Activated CD4-positive, alpha-beta T cell treated with anti-CD3 and anti-CD28 coated beads for 48 hours (primary cell): ENCODE measurements around the gene ZNF579.

Experiments
- DNase-seq: peaks from one replicate; pipeline ENCODE4 v3.0.0-alpha.2; 2020

ZNF579 gene, protein sequence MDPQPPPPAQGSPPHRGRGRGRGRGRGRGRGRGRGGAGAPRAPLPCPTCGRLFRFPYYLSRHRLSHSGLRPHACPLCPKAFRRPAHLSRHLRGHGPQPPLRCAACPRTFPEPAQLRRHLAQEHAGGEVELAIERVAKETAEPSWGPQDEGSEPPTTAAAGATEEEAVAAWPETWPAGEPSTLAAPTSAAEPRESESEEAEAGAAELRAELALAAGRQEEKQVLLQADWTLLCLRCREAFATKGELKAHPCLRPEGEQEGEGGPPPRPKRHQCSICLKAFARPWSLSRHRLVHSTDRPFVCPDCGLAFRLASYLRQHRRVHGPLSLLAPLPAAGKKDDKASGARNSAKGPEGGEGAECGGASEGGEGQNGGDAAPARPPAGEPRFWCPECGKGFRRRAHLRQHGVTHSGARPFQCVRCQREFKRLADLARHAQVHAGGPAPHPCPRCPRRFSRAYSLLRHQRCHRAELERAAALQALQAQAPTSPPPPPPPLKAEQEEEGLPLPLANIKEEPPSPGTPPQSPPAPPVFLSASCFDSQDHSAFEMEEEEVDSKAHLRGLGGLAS

DNA sequence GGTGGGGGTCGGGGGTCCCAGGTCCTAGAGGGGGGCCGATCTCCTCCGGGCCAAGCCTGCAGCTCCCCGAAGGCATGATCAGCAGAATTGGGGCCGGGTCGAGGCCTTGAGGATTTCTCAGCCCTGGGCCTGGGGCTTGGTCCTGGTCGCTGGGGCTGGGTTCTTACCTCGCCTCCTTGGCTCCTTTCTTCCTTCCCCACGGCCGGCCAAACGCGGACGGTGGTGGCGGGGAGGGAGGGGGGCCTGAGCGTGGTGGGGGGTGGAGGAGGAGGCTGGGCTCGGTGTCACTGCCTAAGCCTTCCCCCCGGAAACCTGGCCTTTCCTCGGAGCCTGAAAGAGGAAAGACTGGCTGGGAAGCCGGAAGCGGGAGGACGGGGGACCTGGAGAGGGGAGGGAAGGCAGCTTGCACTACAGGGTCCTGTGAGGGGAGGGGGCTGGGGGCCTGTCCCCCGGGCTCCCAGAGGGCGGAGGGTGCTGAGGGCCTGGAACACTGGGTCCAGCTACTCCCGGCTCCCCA is at the start of gene ZNF579:
Gene ZNF579 (minus strand): TSS at position 221 of the 517 bp plus-strand sequence. CDS start 1,209 bp downstream, outside the sequence.
- DNase-seq: peak; percentile 91

- DNase-seq: peak; percentile 65
Observed at GRCh38 chr19:55626350-55626749, 45.7 kb upstream of the ZNF579 start.

GRCh38 chr19:55625004-55625326 is 44.3 kb upstream of the ZNF579 start:
- no peak for DNase-seq

GRCh38 chr19:55624109-55625003 is 43.7 kb upstream of the ZNF579 start, which contains the start of gene ZNF784:
ZNF784 (minus strand) TSS chr19:55624566; CDS start chr19:55624561, 5 bp downstream.
- DNase-seq: peak; percentile 95

GRCh38 chr19:55623561-55623960 is 42.9 kb upstream of the ZNF579 start:
- DNase-seq: no peak

DNA sequence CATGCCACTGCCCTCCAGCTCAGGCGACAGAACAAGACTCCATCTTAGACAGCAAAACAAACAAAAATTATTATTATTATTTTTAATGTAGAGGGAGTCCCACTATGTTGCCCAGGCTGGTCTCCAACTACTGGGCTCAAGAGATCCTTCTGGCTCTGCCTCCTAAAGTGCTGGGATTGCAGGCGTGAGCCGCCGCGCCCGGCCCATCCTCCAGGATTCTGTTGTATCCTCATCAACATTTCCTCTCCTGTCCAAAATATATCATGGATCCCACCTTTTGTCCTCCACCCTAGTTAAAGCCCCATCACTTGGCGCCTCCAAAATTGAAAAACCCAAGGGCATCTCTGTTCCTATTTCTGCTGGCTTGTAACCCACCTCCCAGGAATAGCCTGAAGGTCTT is 42.5 kb upstream of the ZNF579 start:
- DNase-seq: no peak

DNA sequence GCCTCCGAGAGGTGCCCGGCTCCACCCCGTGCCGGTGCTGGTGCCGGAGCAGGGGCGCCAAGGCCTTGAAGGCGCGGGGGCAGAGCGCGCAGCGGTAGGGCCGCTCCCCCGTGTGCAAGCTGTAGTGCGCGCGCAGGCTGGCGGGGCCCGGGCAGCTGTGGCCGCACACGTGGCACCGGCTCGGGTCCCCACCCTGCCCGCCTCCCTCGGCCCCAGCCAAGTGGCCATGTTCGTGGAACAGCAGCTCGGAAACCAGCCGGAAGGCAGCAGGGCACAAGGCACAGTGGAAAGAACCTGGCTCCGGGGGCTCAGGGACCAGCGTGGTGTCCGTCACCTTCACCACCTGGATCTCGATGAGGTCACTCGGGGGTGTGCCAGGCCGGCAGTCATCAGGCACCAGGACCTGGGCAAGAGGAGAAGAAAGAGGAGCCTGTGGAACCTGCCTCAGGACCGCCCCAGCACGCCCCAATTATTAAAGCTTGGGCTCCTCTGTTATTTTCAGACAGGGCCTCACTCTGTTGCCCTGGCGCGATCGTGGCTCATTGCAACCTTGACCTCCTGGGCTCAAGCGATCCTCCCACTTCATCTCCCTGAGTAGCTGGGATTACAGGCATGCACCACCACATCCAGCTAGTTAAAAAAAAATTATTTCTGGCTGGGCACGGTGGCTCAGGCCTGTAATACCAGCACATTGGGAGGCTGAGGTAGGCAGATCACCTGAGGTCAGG is 41.8 kb upstream of the ZNF579 start:
- DNase-seq: no peak

GRCh38 chr19:55621673-55622231 is 41.1 kb upstream of the ZNF579 start:
- DNase-seq: no peak

GRCh38 chr19:55621205-55621672 is 40.6 kb upstream of the ZNF579 start:
- DNase-seq: no peak

DNA sequence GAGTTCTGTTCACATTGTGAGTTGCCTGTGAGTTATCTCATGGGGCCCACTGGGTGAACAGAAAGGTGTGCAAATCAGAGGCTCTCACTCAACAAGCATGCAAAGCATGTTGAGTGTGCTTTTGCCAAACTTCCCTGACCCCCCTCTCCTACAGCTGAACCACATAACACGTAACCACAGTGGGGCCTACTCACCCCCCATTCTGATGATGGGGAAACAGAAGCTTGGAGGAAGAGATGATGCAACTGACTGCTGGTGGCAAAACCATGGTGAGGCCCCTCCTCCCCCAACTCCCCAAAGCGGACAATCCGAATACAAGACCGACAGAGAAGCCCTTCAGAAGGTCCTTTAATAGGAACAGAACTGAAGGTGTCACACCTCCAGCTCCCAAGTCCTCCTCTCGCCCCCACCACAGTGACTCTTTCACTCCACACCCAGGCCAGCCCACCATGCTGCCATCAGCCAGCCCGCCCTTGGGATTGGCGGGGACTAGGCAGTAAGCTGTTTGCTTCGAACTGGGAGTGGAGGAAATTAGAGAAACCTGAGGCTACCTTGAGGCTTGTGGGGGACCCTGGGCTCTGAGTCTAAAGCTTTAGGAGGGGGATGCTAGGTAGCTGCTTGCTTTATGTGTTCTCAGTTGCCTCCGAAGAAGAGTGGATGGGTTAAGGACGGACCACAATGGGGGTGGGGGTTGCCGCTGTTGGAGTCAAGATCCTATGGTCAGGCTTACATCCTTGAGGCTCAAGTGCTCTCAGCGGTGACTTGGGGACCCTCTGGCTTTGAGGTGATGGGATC is 40.0 kb upstream of the ZNF579 start:
- peak; percentile 42 for DNase-seq

GRCh38 chr19:55619286-55619685 is 38.6 kb upstream of the ZNF579 start:
- no peak for DNase-seq

DNA sequence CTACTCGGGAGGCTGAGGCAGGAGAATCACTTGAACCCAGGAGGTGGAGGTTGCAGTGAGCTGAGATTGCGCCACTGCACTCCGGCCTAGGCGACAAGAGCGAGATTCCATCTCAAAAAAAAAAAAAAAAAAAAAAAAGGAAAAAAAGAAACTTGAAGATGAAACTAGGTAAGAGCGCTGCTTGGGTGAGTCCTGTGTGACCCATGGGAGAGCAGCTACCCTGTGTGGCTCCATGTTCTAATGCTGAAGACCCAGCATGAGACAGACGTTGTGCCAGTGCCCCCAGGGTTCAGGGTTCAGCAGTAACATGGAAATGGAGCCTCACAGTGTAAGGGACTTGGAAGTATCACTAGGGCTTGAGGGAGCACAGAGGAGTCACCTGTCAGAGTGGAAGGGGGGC is 37.8 kb upstream of the ZNF579 start:
- DNase-seq: no peak

GRCh38 chr19:55617426-55617825 is 36.8 kb upstream of the ZNF579 start:
- DNase-seq: no peak

DNA sequence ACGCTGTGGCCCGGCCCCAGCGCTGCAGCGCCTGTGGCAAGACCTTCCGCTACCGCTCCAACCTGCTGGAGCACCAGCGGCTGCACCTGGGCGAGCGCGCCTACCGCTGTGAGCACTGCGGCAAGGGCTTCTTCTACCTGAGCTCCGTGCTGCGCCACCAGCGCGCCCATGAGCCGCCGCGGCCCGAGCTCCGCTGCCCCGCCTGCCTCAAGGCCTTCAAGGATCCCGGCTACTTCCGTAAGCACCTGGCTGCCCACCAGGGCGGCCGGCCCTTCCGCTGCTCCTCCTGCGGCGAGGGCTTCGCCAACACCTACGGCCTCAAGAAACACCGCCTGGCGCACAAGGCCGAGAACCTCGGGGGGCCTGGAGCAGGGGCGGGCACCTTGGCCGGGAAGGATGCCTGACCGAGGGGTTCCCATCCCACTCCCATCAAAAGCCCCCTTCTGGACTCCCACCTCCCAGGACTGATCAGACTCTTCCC is 35.8 kb upstream of the ZNF579 start:
- no peak for DNase-seq

DNA sequence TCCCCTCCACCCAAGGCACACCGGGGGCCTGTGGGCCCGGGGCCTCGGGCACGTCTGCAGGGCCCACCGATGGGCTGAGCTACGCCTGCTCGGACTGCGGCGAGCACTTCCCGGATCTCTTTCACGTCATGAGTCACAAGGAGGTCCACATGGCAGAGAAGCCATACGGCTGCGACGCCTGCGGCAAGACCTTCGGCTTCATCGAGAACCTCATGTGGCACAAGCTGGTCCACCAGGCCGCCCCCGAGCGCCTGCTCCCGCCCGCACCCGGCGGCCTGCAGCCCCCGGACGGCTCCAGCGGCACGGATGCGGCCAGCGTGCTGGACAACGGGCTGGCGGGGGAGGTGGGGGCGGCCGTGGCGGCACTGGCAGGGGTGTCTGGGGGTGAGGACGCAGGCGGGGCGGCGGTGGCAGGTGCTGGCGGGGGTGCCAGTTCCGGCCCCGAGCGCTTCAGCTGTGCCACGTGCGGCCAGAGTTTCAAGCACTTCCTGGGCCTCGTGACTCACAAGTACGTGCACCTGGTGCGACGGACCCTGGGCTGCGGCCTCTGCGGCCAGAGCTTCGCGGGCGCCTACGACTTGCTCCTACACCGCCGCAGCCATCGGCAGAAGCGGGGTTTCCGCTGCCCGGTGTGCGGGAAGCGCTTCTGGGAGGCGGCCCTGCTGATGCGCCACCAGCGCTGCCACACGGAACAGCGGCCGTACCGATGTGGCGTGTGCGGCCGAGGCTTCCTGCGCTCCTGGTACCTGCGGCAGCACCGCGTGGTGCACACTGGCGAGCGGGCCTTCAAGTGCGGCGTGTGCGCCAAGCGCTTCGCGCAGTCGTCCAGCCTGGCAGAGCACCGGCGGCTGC is 35.1 kb upstream of the ZNF579 start:
- DNase-seq: no peak

DNA sequence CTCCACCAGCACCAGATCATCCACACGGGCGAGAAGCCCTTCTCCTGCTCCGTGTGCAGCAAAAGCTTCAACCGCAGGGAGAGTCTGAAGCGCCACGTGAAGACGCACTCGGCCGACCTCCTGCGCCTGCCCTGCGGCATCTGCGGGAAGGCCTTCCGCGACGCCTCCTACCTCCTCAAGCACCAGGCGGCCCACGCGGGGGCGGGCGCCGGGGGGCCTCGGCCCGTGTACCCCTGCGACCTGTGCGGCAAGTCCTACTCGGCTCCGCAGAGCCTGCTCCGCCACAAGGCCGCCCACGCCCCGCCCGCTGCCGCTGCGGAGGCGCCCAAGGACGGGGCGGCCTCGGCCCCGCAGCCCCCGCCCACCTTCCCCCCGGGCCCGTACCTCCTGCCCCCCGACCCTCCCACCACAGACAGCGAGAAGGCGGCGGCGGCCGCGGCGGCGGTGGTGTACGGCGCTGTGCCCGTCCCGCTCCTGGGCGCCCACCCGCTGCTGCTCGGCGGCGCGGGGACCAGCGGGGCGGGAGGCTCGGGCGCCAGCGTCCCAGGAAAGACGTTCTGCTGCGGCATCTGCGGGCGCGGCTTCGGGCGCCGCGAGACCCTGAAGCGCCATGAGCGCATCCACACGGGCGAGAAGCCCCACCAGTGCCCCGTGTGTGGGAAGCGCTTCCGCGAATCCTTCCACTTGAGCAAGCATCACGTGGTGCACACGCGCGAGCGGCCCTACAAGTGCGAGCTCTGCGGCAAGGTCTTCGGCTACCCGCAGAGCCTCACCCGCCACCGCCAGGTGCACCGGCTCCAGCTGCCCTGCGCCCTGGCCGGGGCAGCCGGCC is 34.3 kb upstream of the ZNF579 start:
- no peak for DNase-seq

- no peak for DNase-seq
Observed at GRCh38 chr19:55613930-55614710, 33.5 kb upstream of the ZNF579 start.

- DNase-seq: no peak
Observed at GRCh38 chr19:55613396-55613795, 32.7 kb upstream of the ZNF579 start.
